NT2/D1 (cell line): ENCODE results near the gene LGALS4.
A peak's percentile ranks its signal among the peaks of the same experiment; 100 is the strongest.

ENCODE experiments used
- DNase-seq: peaks from one replicate; pipeline ENCODE4 v3.0.0-alpha.2; 2011; ENCODE audit warnings: low read depth, low spot score
- H3K27me3 ChIP-seq: 2 replicates; pipeline ENCODE4 v1.6.0; 2011; ENCODE audit warnings: mild to moderate bottlenecking; ENCODE audit not compliant: insufficient read length, insufficient read depth
- H3K36me3 ChIP-seq: 2 replicates; pipeline ENCODE4 v1.6.1; 2011; ENCODE audit warnings: mild to moderate bottlenecking, low read length, mixed read lengths; ENCODE audit not compliant: insufficient read depth, insufficient read length
- H3K4me1 ChIP-seq: 2 replicates; pipeline ENCODE4 v1.5.1; 2011; ENCODE audit not compliant: insufficient read depth, insufficient read length
- H3K4me3 ChIP-seq: 2 replicates; pipeline ENCODE4 v1.5.1; 2011; ENCODE audit warnings: low read depth; ENCODE audit not compliant: insufficient read length
- H3K9ac ChIP-seq: 2 replicates; pipeline ENCODE4 v1.6.0; 2011; ENCODE audit warnings: low read depth; ENCODE audit not compliant: insufficient read length
- H3K9me3 ChIP-seq: 2 replicates; pipeline ENCODE4 v1.5.1; 2011; ENCODE audit warnings: mild to moderate bottlenecking, low read length; ENCODE audit not compliant: insufficient read depth
- SUZ12 ChIP-seq: IDR thresholded peaks from 2 replicates; pipeline ENCODE4 v1.6.1; 2011; ENCODE audit not compliant: insufficient read length, insufficient read depth; ENCODE audit errors: extremely low read depth
- YY1 ChIP-seq: IDR thresholded peaks from 2 replicates; pipeline ENCODE4 v1.6.1; 2011; ENCODE audit not compliant: insufficient read length, insufficient read depth
- ZNF274 ChIP-seq: IDR thresholded peaks from 2 replicates; pipeline ENCODE4 v1.6.1; 2011; ENCODE audit warnings: mild to moderate bottlenecking, low read depth, low read length

LGALS4 gene

GRCh38 chr19:38841787-38842438, 29.2 kb upstream of the LGALS4 start:
- Histone ChIP-seq H3K36me3 (peaks cover 98% of the 10 kb centered on the region), H3K4me3 (no peak overlapping the region), H3K4me1 (peaks cover 11% of the 10 kb centered on the region), H3K27me3 (no peaks in the 10 kb centered on the region), H3K9ac (no peak overlapping the region), H3K9me3 (no peaks in the 10 kb centered on the region)
- TF ChIP-seq SUZ12 (no peak), ZNF274 (no peak), YY1 (no peak)
- no peak for DNase-seq

GRCh38 chr19:38841180-38841766, 28.5 kb upstream of the LGALS4 start:
- no peak for DNase-seq
- TF ChIP-seq ZNF274 = no peak
- TF ChIP-seq YY1 = no peak
- TF ChIP-seq SUZ12 = no peak
- Histone ChIP-seq H3K36me3 (peaks cover 98% of the 10 kb centered on the region), H3K9ac (no peak overlapping the region), H3K4me1 (peaks cover 11% of the 10 kb centered on the region), H3K27me3 (no peaks in the 10 kb centered on the region), H3K4me3 (no peak overlapping the region), H3K9me3 (no peaks in the 10 kb centered on the region)

GRCh38 chr19:38840583-38840968, 27.8 kb upstream of the LGALS4 start:
- Histone ChIP-seq H3K4me1 (peaks cover 11% of the 10 kb centered on the region), H3K36me3 (peaks cover 98% of the 10 kb centered on the region), H3K9ac (no peak overlapping the region)

GRCh38 chr19:38839816-38840582, 27.3 kb upstream of the LGALS4 start:
- Histone ChIP-seq H3K9ac (no peak overlapping the region), H3K27me3 (no peaks in the 10 kb centered on the region), H3K36me3 (peaks cover 96% of the 10 kb centered on the region), H3K4me1 (peaks cover 11% of the 10 kb centered on the region), H3K9me3 (no peaks in the 10 kb centered on the region), H3K4me3 (no peak overlapping the region)
- TF ChIP-seq YY1 (no peak), SUZ12 (no peak), ZNF274 (no peak)
- no peak for DNase-seq

More at GRCh38 chr19:38840583-38840968, 27.8 kb upstream of the LGALS4 start:
- Histone ChIP-seq H3K9me3 (no peaks in the 10 kb centered on the region), H3K4me3 (no peak overlapping the region), H3K27me3 (no peaks in the 10 kb centered on the region)
- no peak for DNase-seq
- TF ChIP-seq SUZ12 = no peak
- TF ChIP-seq ZNF274 = no peak
- no peak for TF ChIP-seq YY1

- Histone ChIP-seq H3K36me3 (peaks cover 88% of the 10 kb centered on the region), H3K9ac (no peak overlapping the region)
- no peak for DNase-seq
Measured at GRCh38 chr19:38838986-38839761, 26.4 kb upstream of the LGALS4 start.

GRCh38 chr19:38838208-38838985, 25.7 kb upstream of the LGALS4 start:
- Histone ChIP-seq H3K9ac (peak overlapping the region; percentile 28), H3K36me3 (peaks cover 80% of the 10 kb centered on the region), H3K27me3 (no peaks in the 10 kb centered on the region), H3K9me3 (no peaks in the 10 kb centered on the region), H3K4me1 (peaks cover 11% of the 10 kb centered on the region), H3K4me3 (no peak overlapping the region)
- DNase-seq = no peak
- TF ChIP-seq SUZ12 (no peak), YY1 (no peak), ZNF274 (no peak)

More at GRCh38 chr19:38838986-38839761, 26.4 kb upstream of the LGALS4 start:
- TF ChIP-seq ZNF274 (no peak), SUZ12 (no peak), YY1 (no peak)
- Histone ChIP-seq H3K4me1 (peaks cover 11% of the 10 kb centered on the region), H3K9me3 (no peaks in the 10 kb centered on the region), H3K4me3 (no peak overlapping the region), H3K27me3 (no peaks in the 10 kb centered on the region)
